ENCODE results near the gene IL10RB. TPM values are rescaled to one million over a fixed set of nuclear protein-coding genes. Genes with fewer than 3 reads are reported as not detected.
A peak's percentile ranks its signal among the peaks of the same experiment; 100 is the strongest.
"Not testable (repeated sequence)": the region's sequence is repeated elsewhere in the genome, so short reads cannot be mapped to it uniquely, and the experiment has no call there.

Gene IL10RB
- total and polyA plus RNA-seq, 7 donors, result 15.0 to 66.8 (median 26.2) TPM

GRCh38 chr21:33313611-33314010 is 47.4 kb downstream of the IL10RB start:
- H3K4me3 ChIP-seq, result no peak overlapping the region
- H3K27me3 ChIP-seq, result no peaks in the 10 kb centered on the region
- TF ChIP-seq CTCF (IDR thresholded peaks at IDR 0.05), result no peak
- no peak for TF ChIP-seq POLR2A (IDR thresholded peaks at IDR 0.05)
- TF ChIP-seq EP300 (IDR thresholded peaks at IDR 0.05), result no peak
- TF ChIP-seq POLR2AphosphoS5 (IDR thresholded peaks at IDR 0.05), result no peak
- DNase-seq, result no peak
- intact Hi-C loops (cut with DNase I), result no loop called here
- no peak overlapping the region for H3K27ac ChIP-seq
- H3K36me3 ChIP-seq, result no peaks in the 10 kb centered on the region
- peaks cover 0 to 3% (median 0%) of the 10 kb centered on the region in 4 donors for H3K9me3 ChIP-seq
- WGBS, 2 donors, result 84 to 94% methylated on average over 4 of the region's 4 CpGs
- H3K4me1 ChIP-seq, result no peaks in the 10 kb centered on the region

GRCh38 chr21:33314111-33314510 is 47.9 kb downstream of the IL10RB start:
- no peaks in the 10 kb centered on the region for H3K27me3 ChIP-seq
- H3K4me3 ChIP-seq, result no peak overlapping the region
- H3K27ac ChIP-seq, result no peak overlapping the region
- intact Hi-C loops (cut with DNase I), result no loop called here
- no peak for DNase-seq
- no peaks in the 10 kb centered on the region for H3K36me3 ChIP-seq
- 83 to 84% methylated on average over 4 of the region's 4 CpGs for WGBS, 2 donors
- no peak for TF ChIP-seq EP300 (IDR thresholded peaks at IDR 0.05)
- TF ChIP-seq CTCF (IDR thresholded peaks at IDR 0.05), result no peak
- H3K4me1 ChIP-seq, result no peaks in the 10 kb centered on the region
- H3K9me3 ChIP-seq, result peaks cover 0 to 3% (median 0%) of the 10 kb centered on the region in 4 donors

- Histone ChIP-seq H3K36me3 (no peaks in the 10 kb centered on the region), H3K9me3 (no peaks in the 10 kb centered on the region), H3K27ac (no peak overlapping the region), H3K4me3 (no peak overlapping the region), H3K4me1 (no peaks in the 10 kb centered on the region), H3K27me3 (no peaks in the 10 kb centered on the region)
- 74 to 86% methylated on average over 5 of the region's 5 CpGs for WGBS, 2 donors
- intact Hi-C loops (cut with DNase I), result no loop called here
- TF ChIP-seq POLR2A (IDR thresholded peaks at IDR 0.05) (no peak), EP300 (IDR thresholded peaks at IDR 0.05) (no peak), CTCF (IDR thresholded peaks at IDR 0.05) (no peak), POLR2AphosphoS5 (IDR thresholded peaks at IDR 0.05) (no peak)
- DNase-seq, result no peak
These were observed 50.0 kb downstream of the IL10RB start for GRCh38 chr21:33315946-33316710.

GRCh38 chr21:33317145-33317544 is 51.0 kb downstream of the IL10RB start:
- Histone ChIP-seq H3K27me3 (no peaks in the 10 kb centered on the region), H3K4me3 (no peak overlapping the region), H3K36me3 (no peaks in the 10 kb centered on the region), H3K27ac (no peak overlapping the region), H3K9me3 (no peaks in the 10 kb centered on the region), H3K4me1 (no peaks in the 10 kb centered on the region)
- 70 to 72% methylated on average over 6 of the region's 6 CpGs for WGBS, 2 donors
- TF ChIP-seq EP300 (IDR thresholded peaks at IDR 0.05), result no peak
- TF ChIP-seq POLR2AphosphoS5 (IDR thresholded peaks at IDR 0.05), result peak in 1 of 4 donors; percentile 4
- intact Hi-C loops (cut with DNase I), result no loop called here
- DNase-seq, result no peak

GRCh38 chr21:33317786-33318486 is 51.8 kb downstream of the IL10RB start:
- H3K27me3 ChIP-seq, result no peaks in the 10 kb centered on the region
- no peak overlapping the region for H3K4me3 ChIP-seq
- DNase-seq, result no peak
- TF ChIP-seq POLR2A (IDR thresholded peaks at IDR 0.05), result no peak
- no peak for TF ChIP-seq POLR2AphosphoS5 (IDR thresholded peaks at IDR 0.05)
- TF ChIP-seq CTCF (IDR thresholded peaks at IDR 0.05), result no peak
- TF ChIP-seq EP300 (IDR thresholded peaks at IDR 0.05), result no peak
- intact Hi-C loops (cut with DNase I), result no loop called here
- H3K4me1 ChIP-seq, result no peaks in the 10 kb centered on the region
- no peaks in the 10 kb centered on the region for H3K36me3 ChIP-seq
- no peak overlapping the region for H3K27ac ChIP-seq
- no peaks in the 10 kb centered on the region for H3K9me3 ChIP-seq
- WGBS, 2 donors, result 89 to 92% methylated on average over 14 of the region's 14 CpGs

- not testable (repeated sequence) for H3K4me3 ChIP-seq, H3K27me3 ChIP-seq, H3K36me3 ChIP-seq, H3K9me3 ChIP-seq, H3K27ac ChIP-seq, H3K4me1 ChIP-seq
- intact Hi-C loops (cut with DNase I), result loop anchor here (10.0 kb wide), 2 partner anchors 124 to 224 kb away; partner anchors contain the start of genes GART and SON
- DNase-seq, result peak; percentile 80
- whole genome bisulfite sequencing, 2 donors, result 81 to 86% methylated on average over 17 of the region's 17 CpGs
These were observed 54.8 kb downstream of the IL10RB start for GRCh38 chr21:33321005-33321404.

GRCh38 chr21:33323610-33324009 is 57.4 kb downstream of the IL10RB start:
- peak overlapping the region in 3 of 4 donors; percentile 94 to 98 (median 97) for H3K27ac ChIP-seq
- not testable (repeated sequence) for H3K9me3 ChIP-seq, H3K27me3 ChIP-seq, DNase-seq, H3K36me3 ChIP-seq
- peak overlapping the region in 3 of 4 donors; percentile 76 to 99 (median 78) for H3K4me3 ChIP-seq
- intact Hi-C loops (cut with DNase I), result loop anchor here (2.0 to 10.0 kb wide), 5 partner anchors 57 to 221 kb away; partner anchors contain the start of genes GART, IL10RB and SON
- H3K4me1 ChIP-seq, result peaks cover 0 to 28% (median 19%) of the 10 kb centered on the region in 4 donors

All from sigmoid colon (tissue), 7 donors.